DND-41 (cell line): ENCODE results near the gene TBC1D10A.

Source experiments
- EZH2 ChIP-seq: IDR thresholded peaks from 3 replicates; pipeline ENCODE4 v1.6.1; 2012; ENCODE audit warnings: borderline replicate concordance, low read depth, mild to moderate bottlenecking, moderate library complexity, low read length, inconsistent platforms; ENCODE audit not compliant: severe bottlenecking
- TF ChIP-seq, protein P1 (sequence below): IDR thresholded peaks from 2 replicates; pipeline ENCODE4 v1.5.1; 2012; ENCODE audit warnings: borderline replicate concordance, low read length, moderate library complexity, mild to moderate bottlenecking; ENCODE audit not compliant: poor library complexity, severe bottlenecking; ENCODE audit errors: extremely low read depth

DNA sequence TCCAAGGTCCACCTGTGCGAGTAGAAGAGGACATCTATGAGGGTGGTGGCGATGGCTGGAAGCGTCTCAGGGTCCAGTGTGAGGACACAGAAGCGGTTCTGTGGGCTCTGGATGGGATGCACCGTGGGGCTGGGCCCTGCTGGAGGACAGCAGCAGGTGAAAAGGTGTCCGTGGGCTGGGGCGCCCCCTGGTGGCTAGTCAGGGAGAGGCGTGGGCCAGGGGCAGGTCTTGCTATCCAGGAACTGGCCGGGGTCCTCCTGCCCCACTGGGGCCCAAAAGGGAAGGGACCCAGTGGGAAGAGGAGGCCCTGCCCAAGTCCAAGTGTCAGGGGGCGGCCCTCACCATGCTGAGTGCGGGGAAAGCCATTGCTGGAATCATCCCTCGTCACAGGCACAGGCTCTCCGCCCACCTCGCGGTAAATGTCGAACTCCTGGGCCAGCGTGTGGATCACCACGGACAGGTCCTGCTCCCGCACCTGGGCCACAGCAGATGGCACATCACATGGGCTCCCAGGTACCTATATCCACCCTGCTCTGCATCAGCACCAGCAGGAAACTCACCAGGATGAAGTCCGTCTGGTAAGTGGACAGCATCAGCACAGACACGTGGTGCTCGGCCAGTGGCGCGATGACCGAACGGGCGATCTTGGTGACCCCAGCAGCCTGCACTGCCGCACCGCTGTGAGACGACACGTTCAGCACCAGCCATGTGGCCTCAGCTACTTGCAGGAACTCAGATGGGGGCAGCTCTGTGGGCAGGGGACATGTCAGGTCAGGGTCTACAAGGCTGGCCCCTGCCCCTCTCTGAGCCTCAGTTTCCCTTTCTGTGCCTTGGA is 39.7 kb downstream of the TBC1D10A start:
- TF ChIP-seq, protein P1, sequence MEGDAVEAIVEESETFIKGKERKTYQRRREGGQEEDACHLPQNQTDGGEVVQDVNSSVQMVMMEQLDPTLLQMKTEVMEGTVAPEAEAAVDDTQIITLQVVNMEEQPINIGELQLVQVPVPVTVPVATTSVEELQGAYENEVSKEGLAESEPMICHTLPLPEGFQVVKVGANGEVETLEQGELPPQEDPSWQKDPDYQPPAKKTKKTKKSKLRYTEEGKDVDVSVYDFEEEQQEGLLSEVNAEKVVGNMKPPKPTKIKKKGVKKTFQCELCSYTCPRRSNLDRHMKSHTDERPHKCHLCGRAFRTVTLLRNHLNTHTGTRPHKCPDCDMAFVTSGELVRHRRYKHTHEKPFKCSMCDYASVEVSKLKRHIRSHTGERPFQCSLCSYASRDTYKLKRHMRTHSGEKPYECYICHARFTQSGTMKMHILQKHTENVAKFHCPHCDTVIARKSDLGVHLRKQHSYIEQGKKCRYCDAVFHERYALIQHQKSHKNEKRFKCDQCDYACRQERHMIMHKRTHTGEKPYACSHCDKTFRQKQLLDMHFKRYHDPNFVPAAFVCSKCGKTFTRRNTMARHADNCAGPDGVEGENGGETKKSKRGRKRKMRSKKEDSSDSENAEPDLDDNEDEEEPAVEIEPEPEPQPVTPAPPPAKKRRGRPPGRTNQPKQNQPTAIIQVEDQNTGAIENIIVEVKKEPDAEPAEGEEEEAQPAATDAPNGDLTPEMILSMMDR, result peak; percentile 92
- no peak for TF ChIP-seq EZH2
